DND-41 (cell line): Measurements from ENCODE around the gene PLPPR1.

Experiments
- ATAC-seq: fragments of 200-7000 bp; cut with Tn5 transposase; 3 replicates; pipeline ENCODE4 v1.9.1; 2021; ENCODE audit warnings: low read depth; ENCODE audit not compliant: insufficient read depth
- DNase-seq: peaks from one replicate; pipeline ENCODE4 v3.0.0-alpha.2; 2020
- H2AFZ ChIP-seq: 2 replicates; pipeline ENCODE4 v1.6.0; 2012; ENCODE audit warnings: low read depth, low read length
- H3K27ac ChIP-seq: 2 replicates; pipeline ENCODE4 v1.5.1; 2012; ENCODE audit warnings: low read length, inconsistent platforms
- H3K27me3 ChIP-seq: fragments of 200-600 bp; sonication (generic); 2 replicates; pipeline ENCODE4 v1.6.0; 2012; ENCODE audit warnings: low read length, mild to moderate bottlenecking, inconsistent platforms; ENCODE audit not compliant: insufficient read depth, poor library complexity
- H3K36me3 ChIP-seq: 2 replicates; pipeline ENCODE4 v1.5.1; 2012; ENCODE audit warnings: low read length, inconsistent platforms; ENCODE audit not compliant: insufficient read depth
- H3K4me1 ChIP-seq: 2 replicates; pipeline ENCODE4 v1.5.1; 2012; ENCODE audit warnings: mild to moderate bottlenecking, low read length; ENCODE audit not compliant: insufficient read depth
- H3K4me2 ChIP-seq: 2 replicates; pipeline ENCODE4 v1.6.0; 2012; ENCODE audit warnings: mild to moderate bottlenecking, moderate library complexity, low read length, inconsistent platforms; ENCODE audit not compliant: insufficient read depth
- H3K4me3 ChIP-seq, 2 experiments: fragments of 200-600 bp in 1 of 2; shearing (Covaris generic) in 1 of 2; 2 replicates each; pipeline ENCODE4 v1.5.1; 2012 to 2016; ENCODE audit warnings: inconsistent platforms in 2 of 2, low read length in 2 of 2, mild to moderate bottlenecking in 2 of 2, low read depth in 1 of 2, moderate library complexity in 1 of 2
- H3K79me2 ChIP-seq: 2 replicates; pipeline ENCODE4 v1.6.0; 2012; ENCODE audit warnings: low read length, inconsistent platforms; ENCODE audit not compliant: insufficient read depth
- H3K9ac ChIP-seq: 2 replicates; pipeline ENCODE4 v1.6.0; 2012; ENCODE audit warnings: low read depth, mild to moderate bottlenecking, inconsistent platforms, low read length, moderate library complexity
- H3K9me3 ChIP-seq: 2 replicates; pipeline ENCODE4 v1.5.1; 2012; ENCODE audit warnings: low read length, moderate library complexity, mild to moderate bottlenecking, inconsistent platforms; ENCODE audit not compliant: insufficient read depth, severe bottlenecking
- H4K20me1 ChIP-seq: 2 replicates; pipeline ENCODE4 v1.6.0; 2012; ENCODE audit warnings: low read length; ENCODE audit not compliant: insufficient read depth
- CTCF ChIP-seq: IDR thresholded peaks from 2 replicates; pipeline ENCODE4 v1.5.1; 2012; ENCODE audit warnings: borderline replicate concordance, low read length, moderate library complexity, mild to moderate bottlenecking; ENCODE audit not compliant: poor library complexity, severe bottlenecking; ENCODE audit errors: extremely low read depth
- EZH2 ChIP-seq: IDR thresholded peaks from 3 replicates; pipeline ENCODE4 v1.6.1; 2012; ENCODE audit warnings: borderline replicate concordance, low read depth, mild to moderate bottlenecking, moderate library complexity, low read length, inconsistent platforms; ENCODE audit not compliant: severe bottlenecking

Gene PLPPR1

DNA sequence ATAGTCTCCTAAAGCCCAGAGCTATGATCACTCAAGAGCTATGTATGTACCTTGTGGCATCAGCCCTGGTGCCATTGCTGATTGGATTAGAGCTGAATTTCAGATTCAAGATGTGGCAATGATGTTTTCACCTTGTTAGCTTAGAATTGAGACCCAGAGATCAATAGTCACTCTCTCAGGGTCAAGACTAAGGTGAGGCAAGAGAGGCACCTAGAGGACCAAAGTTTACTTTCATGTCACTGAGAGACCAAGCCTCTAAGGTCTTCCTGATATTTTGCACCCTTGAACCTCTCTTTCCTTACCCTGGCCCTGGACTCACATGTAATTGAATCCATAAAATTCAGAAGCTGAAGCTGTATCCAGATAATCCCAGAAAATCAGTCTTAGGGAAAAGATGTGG, 313.4 kb downstream of the PLPPR1 start:
- Histone ChIP-seq H3K36me3 (no peaks in the 10 kb centered on the region), H3K4me3 (no peak overlapping the region), H2AFZ (no peak overlapping the region), H3K27ac (no peak overlapping the region), H4K20me1 (no peaks in the 10 kb centered on the region), H3K9ac (no peak overlapping the region), H3K9me3 (no peaks in the 10 kb centered on the region), H3K27me3 (no peaks in the 10 kb centered on the region), H3K4me2 (no peak overlapping the region), H3K4me1 (no peaks in the 10 kb centered on the region), H3K79me2 (no peaks in the 10 kb centered on the region)
- no peak for DNase-seq
- no peak for ATAC-seq
- TF ChIP-seq CTCF (no peak), EZH2 (no peak)

DNA sequence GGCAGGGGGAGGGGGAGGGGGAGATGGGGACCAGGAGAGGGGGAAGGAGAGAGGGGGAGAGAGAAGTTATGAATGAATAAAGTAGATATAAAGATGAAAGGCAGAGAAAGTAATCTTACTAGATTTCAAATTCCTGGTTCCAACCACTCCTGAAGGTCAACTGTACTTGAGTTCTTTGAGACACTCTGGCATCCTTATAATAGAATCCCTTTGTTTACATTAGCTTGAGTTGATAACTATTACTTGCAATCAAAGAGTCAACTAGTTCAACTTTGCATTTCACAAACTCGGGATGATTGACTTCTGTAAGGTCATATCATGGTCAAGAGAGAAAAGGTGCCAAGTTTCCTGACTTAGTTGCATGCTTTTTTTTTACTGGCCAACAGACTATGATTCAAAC, 314.1 kb downstream of the PLPPR1 start:
- H2AFZ ChIP-seq = no peak overlapping the region
- H3K9ac ChIP-seq = no peak overlapping the region
- H3K4me1 ChIP-seq = no peaks in the 10 kb centered on the region
- TF ChIP-seq EZH2 = no peak
- no peak for TF ChIP-seq CTCF
- H3K4me2 ChIP-seq = no peak overlapping the region
- no peaks in the 10 kb centered on the region for H3K27me3 ChIP-seq
- no peaks in the 10 kb centered on the region for H3K79me2 ChIP-seq
- no peaks in the 10 kb centered on the region for H3K36me3 ChIP-seq
- H3K9me3 ChIP-seq = no peaks in the 10 kb centered on the region
- no peaks in the 10 kb centered on the region for H4K20me1 ChIP-seq
- ATAC-seq (no peak), DNase-seq (no peak)
- no peak overlapping the region for H3K4me3 ChIP-seq
- H3K27ac ChIP-seq = no peak overlapping the region

GRCh38 chr9:101350285-101350684, 321.8 kb downstream of the PLPPR1 start:
- Histone ChIP-seq H2AFZ (no peak overlapping the region), H4K20me1 (no peaks in the 10 kb centered on the region), H3K4me1 (no peaks in the 10 kb centered on the region), H3K79me2 (no peaks in the 10 kb centered on the region), H3K4me3 (no peak overlapping the region), H3K27me3 (no peaks in the 10 kb centered on the region), H3K9ac (no peak overlapping the region), H3K4me2 (no peak overlapping the region), H3K9me3 (no peaks in the 10 kb centered on the region), H3K27ac (no peak overlapping the region), H3K36me3 (no peaks in the 10 kb centered on the region)
- DNase-seq (no peak), ATAC-seq (no peak)
- TF ChIP-seq CTCF = no peak

- Histone ChIP-seq H2AFZ (no peak overlapping the region), H3K27me3 (no peaks in the 10 kb centered on the region), H3K9me3 (no peaks in the 10 kb centered on the region), H3K27ac (no peak overlapping the region), H3K79me2 (no peaks in the 10 kb centered on the region), H3K4me1 (no peaks in the 10 kb centered on the region), H3K36me3 (no peaks in the 10 kb centered on the region), H3K4me3 (no peak overlapping the region), H3K9ac (no peak overlapping the region), H4K20me1 (no peaks in the 10 kb centered on the region), H3K4me2 (no peak overlapping the region)
- no peak for TF ChIP-seq EZH2
- TF ChIP-seq CTCF = no peak
- ATAC-seq (no peak), DNase-seq (no peak)
These were observed 324.5 kb downstream of the PLPPR1 start for GRCh38 chr9:101352892-101353463.
